SHP77 (cell line): ENCODE results near the gene FAM163B.

ENCODE experiments used
- DNase-seq, 2 experiments: peaks; one replicate each; lab custom pipeline; 2025; lab: John Stamatoyannopoulos, UW

The FAM163B gene

DNA sequence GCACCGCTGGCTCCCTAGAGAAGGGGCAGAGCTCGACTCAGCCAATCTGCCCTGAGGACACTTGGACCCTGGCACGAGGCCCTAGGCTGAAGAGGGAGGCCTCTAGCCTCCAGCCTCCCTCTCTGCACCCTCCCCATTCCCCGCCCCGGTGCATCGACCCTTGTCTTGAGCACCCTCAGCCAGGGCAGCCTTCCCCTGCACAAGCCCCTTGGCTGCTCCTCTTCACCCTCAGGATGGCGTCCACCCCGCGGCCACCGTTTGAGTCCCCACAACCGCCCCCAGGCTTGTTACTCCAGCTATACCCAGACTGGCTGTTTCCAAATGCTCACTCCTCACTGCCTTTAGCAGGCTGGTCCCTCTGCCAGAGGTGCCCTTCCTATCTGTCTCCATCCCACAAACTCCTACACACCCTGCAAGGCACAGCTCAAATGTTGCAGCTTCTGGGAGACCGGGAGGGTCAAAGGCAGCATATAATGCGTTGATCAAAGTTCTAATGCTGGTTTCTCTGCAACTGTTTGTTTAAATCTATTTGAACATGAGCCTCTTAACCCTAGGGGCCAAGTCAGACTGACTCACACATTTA, 6.5 kb upstream of the FAM163B start:
- peak in 1 of 2 experiments; percentile 51 for DNase-seq

DNA sequence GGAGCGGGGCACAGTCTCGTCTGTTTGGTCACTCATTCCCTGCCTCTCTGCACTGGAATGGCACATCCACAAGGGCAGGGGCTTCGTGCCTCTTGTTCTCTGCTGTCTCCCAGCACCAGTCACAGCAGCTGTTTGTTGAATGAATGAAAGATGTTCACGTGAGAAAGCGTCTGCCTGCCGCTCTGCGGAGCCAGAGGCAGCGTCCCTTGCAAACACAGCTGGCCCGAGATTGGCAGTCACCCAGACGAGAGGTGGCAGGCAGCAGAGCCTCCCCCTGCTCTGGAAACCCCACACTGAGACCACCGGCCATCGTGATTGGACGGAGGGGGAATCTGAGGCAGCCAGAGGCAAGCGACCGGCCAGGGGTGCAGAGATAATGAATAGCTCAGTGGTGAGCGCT, 6.0 kb upstream of the FAM163B start:
- peak; percentile 84 to 85 for DNase-seq

DNA sequence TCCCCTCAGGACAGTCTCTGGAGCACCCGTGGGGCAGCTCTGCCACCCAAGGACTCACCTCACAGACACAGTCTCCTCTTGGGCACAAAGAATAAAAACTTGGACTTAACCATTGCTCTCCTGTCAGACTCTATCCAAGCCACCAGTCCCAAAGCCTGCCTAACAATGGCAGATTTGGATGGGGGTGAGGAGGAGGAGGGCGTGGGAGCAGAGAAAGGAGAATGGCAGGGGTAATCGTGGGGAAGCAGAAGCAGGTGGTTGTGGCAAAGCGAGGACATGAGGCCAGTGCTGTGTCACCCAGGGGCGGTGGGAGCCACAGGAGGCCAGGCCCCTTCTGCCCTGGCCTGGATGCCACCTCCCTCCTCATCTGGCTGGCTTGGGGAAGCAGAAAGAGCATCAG, 5.5 kb upstream of the FAM163B start:
- DNase-seq = no peak

DNA sequence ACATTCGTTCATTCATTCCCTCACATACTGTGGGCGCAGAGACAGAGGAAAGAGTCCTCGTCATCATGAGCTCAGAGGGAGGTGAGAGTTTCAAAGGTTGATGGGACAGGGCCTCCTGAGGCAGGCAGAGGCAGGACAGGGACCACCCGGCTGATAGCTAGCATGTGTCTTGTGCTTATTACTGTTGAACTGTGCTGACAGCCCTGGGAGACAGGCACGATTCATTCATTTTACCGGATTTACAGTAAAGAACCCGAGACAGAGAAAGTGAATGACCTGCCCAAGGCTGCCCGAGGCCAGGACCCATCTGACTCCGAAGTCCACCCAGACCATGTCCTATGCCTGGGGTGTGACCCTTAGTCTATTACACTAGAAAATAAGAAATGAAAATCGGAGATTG, 4.9 kb upstream of the FAM163B start:
- no peak for DNase-seq

DNA sequence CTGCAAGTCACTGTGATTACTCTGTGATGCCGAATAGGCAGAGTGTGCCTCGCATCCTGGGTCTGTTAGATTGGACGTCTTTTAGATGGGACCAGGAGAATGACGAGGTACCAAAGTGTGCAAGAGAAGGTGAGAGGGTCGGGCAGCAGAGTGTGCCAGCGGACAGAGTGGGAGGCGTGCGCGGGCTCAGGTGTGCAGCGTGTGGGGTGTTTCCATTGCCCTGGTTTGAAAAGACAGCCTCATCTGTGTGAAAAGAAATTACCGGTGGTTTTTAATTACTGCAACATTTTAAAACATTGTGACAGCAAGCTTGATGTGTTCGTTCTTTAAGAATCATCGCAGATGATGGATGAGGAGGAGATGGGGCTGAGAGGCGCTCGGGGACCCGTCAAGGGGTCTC, 4.2 kb upstream of the FAM163B start:
- no peak for DNase-seq

DNA sequence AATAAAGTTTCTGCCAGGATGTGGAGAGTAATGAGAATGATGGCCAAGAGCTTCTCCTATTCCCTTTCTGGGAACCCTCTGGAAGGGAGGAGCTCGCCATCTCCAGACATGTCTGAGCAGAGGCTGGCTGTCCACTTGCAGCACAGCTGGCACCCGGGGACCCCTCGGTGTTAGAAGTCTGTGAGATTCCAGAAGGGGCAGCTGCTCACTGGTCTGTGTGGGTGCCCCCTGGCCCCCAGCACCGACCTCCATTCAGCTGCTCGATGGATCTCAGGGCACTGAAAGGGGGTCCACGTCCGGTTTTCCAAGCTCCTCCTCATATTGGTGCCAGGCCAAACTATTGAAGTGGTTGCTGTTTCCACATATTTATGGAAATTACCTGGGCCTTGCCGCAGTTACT, 3.6 kb upstream of the FAM163B start:
- no peak for DNase-seq

DNA sequence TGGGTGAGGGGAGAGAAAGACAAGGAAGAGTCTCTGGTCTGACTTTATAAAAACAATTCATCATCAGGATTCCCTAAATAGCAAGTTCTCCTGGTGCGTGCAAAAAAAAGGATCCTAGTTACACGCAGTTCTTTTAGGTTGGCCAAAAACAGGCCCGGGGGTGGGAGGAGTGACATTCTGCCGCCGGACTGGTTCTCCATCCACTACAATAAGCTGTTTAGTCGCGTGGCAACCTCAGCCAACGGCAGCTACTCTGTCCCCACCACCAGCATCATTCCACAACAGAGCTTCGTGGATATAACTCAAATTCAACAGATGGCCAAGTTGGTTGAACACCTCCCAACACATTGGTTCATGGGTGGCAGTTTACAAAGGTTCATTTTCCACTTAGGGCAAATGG, 2.9 kb upstream of the FAM163B start:
- DNase-seq = no peak

DNA sequence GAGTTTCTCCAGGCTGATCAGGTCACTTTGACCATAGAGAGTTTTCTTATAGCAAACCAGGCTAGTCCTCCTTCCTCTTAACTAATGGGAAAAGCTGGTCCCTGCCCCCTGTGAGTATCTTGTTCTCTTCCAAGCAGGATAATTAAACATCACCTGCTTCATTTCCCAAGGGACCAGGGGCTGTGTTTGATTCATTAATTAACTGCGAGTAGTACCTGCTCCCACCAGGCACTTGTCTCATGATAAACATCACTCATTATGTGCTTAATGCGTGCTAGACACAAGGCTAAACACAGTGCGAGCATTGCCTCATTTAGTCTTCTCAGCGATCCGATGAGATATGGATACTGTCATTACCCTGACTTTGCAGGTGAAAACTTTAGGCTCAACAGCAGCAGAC, 1.7 kb upstream of the FAM163B start:
- DNase-seq = no peak

DNA sequence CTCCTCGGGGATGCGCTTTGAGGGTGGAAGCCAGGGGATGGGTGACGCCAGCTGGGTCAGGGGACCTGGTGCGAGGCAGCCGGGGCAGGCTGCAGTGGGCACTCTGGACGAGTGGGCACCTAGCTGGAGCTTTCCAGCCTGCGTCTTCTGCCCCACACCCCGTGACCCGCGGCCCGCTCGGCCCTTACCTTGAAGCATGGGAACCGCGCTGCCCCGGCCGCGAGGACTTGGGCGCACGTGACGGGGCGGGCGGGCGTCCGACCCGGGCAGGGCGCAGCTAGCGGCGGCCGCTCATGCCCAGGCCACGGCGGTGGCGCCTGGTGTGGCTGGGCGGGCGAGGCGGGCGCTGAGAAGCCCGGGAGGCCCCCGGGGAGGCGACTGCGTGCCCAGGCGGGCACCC, 300 bp downstream of the FAM163B start:
- DNase-seq = no peak

DNA sequence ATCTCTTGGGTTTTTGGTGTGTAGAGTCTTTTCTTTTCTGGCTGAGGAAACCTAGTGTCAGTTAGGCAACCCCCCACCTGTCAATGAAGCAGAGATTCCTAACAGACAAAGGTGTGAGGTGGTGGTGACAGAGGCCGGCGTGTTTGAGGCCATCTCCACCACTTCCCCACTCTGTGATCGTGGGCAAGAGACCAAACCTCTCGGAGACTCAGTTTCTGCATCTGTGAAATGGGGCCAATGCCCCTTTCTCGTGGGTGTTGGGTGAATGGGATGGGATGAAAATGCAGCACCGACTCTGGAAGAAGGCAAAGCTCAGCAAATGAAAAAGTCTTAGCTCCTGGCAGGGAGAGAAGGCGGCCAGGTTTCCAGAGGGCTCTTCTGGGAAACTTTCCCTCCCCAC, 807 bp downstream of the FAM163B start:
- no peak for DNase-seq

DNA sequence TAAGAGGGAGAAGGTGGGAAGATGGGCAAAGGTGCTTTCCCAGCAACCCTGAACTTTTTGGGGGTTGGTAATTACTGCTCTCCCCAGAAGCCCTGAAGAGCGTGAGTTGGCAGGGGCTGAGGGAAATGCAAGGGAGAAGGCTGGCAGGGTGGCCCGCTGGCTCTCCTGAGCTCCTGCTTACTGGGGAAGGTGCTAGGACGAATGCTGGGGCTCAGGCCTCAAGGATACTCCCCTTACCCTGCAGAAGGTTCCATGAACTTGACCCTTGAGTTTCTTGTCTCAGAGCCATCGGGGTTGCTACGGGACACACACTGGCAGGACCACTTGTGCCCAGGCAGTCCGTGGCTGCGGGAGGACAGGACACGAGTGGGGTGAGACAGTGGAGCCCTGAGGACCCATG, 1.2 kb downstream of the FAM163B start:
- no peak for DNase-seq

DNA sequence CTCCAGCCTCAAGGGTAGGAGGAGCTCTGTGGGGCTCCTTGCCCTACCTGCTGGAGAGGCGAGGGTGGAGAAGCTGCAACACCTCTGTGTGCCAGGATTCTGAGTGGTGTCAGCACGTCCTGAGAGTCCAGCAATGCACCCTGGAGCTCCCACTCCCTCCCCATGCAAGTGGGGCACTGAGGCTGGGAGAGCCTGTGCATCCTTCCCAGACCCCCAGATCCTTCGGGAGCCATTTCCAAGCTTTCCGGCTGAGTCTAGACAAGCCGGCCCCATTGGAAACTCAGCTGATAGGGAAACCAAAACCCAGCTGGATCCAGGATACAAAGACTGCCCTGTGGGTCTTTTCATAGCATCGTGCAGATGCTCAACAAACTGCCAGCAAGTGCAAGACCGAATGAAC, 1.8 kb downstream of the FAM163B start:
- no peak for DNase-seq

DNA sequence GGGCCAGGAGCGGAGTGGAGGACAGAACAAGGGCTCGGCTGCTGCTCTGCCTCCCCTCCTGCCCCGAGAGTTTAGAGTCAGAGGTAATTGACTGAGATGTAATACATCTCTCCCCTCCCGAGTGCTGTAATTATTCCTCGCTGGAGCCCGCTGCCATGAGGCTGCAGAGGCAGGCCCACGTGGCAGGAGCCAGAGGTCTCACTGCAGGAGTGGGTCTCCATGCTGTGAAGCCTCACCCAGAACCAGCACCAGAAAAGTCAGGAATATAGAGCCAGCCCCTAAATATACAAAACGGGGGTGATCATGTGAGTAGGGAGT, 2.5 kb downstream of the FAM163B start:
- no peak for DNase-seq

DNA sequence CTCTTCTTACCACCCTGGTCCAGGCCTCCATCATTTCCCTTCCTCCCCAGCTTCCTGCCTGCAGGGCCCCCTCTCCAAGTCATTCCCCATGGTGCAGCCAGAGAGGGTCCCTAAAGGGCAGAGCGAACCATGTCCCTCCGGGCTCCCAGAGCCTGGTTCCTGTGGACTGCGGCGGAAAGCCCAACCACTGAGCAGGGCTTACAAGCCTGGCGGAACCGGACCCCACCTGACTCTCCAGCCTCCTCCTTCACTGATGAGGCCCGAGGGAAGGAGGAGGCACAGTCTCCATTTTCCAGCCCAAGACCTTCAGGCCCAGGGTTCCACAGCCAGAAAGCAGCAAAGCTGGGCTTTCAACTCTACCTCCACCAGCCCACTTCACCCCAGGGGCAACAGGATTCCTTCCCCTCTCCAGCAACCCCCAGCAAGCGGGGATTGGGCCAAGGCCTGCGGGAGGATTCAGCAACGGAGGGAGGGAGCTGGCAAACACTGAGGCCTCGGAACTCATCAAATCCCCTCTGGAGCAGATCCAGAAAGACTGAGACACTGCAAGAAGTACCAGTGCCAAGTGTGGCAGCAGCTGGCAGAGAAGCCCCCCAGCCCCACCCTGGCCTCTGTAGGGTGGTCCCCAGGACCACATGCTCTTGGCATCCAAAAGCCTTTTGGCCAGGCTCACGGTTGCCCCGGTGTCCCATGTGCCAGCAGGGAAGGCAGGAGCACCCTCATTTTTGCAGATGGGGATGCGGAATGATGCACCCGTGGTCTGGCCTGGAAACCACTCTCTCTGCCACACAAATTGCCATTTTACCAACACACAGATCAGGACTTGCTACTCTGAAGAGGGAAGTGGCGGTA, 3.1 kb downstream of the FAM163B start:
- no peak for DNase-seq

DNA sequence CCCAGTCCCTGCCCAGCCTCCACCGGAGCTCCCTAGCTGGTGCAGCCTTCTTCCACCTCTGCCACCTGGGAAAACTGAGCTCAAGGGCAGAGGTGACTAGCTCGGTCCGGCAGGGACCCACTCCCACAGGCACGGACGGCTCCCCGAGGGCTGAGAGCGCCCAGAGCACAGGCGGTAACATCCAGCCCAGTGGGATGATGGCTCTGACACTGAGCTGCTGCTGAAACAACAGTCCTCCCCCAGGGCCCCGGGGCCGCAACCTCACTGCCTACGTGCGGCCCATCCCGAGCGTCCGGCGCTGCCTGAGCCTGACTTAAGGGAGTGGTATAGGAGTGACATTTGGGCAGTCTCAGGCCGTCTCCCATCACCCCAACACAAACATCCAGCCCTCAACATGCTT, 3.7 kb downstream of the FAM163B start:
- no peak for DNase-seq

DNA sequence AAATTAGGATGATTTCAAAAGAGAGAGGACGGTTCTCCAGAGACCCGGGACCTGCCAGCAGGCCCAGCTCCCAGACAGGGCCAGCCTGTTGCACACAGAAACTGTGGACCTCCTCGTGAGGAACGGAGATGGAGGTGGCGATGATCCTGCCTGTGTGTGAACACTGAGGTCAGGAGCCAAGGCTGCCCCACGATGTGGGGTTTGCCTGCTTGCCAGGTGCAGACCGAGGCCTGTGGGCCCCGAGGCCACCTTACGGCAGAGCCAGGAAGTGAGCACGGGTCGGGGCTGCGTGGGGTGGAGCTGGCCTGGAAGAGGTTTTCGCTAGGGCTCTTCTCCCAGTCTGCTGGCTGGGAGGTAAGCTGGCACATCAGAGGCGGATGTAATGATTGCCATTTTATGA, 4.3 kb downstream of the FAM163B start:
- peak; percentile 31 to 47 for DNase-seq

DNA sequence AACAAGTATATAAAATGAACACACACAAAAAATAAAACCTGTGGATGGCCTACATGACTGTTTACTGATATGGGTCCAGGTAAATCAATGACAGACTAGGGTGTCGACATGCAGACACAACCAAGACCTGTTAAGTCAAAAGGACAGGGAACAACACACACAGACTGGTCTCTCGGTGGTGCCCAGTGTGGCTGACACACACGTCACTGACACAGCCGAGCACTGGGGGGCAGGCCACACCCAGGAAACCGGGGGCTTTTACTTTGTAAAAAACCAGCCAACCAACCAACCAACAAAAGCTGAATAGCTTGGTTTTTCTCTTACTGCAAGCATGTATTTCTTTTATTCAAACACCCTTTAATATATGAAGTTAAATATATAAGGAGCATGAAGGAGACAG, 5.0 kb downstream of the FAM163B start:
- peak in 1 of 2 experiments; percentile 29 for DNase-seq

DNA sequence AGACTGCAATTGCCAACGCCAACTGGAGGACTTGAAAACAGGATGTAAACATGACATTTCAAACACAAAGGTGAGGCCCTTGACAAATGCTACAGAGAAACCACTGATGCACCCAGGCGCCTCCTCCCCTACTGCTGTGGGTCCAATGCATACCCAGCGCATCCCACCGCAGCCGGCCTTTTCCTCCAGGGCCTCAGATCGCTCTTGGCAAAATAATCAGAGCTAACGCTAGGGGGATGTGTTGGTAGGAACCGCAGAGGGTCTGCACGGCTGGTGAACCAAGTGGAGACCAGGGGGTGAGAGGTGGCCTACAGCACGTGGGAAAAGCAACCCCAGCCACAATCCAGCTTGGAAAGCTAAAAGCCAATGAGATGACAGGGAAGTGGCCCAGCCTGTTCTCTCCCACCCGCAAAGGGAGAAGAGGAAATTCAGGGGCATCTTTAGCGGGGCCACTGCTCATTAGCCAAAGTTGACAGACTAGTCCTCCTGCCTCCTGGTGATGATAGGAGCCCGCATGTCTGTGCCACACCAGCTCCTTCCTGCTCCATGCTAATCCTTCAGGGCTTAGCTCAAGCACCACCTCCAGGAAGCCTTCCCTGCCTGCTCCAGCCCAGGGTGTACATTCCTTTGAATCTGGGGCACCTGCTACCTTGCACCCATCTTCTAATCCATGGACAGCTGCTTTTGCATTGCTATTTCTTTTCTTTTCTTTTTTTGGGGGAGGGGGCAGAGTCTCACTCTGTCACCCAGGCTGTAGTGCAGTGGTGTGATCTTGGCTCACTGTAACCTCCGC, 5.9 kb downstream of the FAM163B start:
- DNase-seq = peak; percentile 66 to 71

DNA sequence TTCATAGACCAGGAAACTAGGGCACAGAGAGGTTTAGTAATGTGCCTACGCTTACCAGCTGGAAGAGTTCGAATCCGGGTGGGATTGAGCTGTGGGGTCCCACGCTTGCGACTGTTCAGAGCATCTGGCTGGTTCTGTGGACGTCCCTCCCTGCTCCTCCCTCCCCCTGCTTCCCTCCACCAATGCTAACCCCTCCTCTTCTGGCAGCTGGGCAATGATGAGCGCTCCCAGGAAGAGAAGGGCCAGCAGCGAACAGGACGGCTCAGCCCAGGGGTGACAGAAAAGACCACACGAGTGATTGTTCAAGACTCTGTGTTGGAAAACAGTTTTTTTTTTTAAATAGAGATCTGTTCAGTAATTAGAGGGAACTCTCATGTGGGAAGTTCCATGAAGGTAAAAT, 6.9 kb downstream of the FAM163B start:
- peak; percentile 51 to 71 for DNase-seq

DNA sequence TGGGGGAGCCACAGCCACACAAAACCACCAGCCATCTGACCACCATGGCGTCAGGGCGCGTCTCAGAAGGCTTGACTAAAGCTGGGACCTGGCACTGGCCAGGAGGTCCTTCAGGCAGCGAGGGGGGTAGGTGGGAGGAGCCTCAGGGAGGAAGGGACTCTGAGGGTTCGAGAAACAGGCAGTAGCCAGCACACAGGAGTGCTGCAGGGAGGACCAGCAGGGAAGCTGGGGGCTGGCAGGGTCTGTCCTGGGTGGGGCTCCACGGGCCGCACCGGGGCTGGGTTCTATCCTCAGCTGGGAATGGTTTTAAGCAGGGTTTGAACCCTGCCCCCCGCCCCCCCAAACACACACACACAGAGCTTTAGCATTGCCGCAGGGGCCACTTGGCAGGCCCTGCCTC, 7.4 kb downstream of the FAM163B start:
- no peak for DNase-seq

DNA sequence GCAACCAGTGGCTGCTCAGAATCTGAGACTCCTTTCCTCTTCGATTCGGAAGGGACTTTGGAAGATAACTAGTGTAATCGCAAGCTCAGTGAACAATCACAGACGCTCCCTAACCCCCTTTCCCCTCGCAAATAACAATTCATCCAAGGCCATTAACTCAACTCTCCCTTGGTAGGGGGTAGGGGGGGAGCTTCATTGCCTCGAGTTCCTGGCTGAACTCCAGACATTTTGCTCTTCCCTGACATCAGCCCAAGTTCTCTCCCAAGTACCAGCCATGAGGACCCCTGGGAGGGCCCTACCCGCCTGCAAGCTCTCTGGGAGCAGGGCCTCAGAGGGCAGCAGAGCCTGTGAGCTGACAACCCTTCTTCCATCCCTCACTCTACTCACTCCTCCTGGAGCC, 8.4 kb downstream of the FAM163B start:
- no peak for DNase-seq

DNA sequence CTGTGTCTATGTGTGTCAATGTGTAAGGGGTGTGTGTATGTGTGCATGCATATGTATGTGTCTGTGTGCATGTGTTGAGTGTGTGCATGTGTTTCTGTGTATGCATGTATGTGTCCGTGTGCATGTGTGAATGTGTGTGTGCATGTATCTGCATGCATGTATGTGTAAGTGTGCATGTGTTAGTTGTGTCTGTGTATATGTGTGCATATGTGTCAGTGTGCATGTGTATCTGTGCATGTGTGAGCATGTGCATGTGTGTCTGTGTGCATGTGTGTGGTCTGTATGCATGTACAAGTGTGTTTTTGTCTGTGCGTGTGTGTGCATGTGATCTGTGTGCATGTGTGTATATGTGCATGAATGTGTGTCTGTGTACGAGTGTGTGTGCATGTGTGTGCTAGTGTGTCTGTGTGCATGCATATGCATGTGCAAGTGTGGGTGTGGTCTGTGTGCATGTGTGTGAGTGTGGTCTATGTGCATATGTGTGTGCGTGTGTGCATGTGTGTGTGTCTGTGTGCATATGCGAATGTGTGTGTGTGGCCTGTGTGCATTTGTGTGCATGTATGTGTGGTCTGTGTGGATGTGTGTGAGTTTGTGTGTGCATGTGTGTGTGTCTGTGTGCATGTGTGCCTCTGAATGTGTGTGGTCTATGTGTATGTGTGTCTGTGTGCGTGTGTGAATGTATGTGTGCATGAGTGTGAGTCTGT, 9.6 kb downstream of the FAM163B start:
- no peak for DNase-seq

DNA sequence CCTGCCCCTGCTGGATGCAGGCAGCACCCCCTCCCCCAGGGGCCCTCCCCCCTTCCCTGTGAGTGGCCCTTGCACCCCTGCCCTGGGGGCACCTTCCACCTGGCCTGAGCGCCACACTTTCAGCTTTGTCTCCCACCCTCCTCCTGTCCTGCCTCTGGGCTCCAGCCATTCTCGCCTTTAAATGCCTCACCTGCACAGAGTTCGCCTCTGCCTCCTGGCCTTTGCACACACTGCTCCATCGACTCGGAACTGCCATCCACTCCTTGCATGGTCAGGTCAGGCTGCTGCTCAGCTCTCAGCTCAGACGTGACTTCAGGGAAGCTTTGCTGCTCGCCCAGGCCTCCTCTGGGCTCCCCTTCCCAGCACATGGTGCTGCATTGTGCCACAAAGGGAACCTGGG, 10.2 kb downstream of the FAM163B start:
- no peak for DNase-seq
